Activated T-cell treated with anti-CD3 and anti-CD28 coated beads for 4 hours (primary cell): ENCODE data around the gene SLC18A3.

Experiments used
- DNase-seq: peaks from one replicate; pipeline ENCODE4 v3.0.0-alpha.2; 2020

SLC18A3 gene

DNA sequence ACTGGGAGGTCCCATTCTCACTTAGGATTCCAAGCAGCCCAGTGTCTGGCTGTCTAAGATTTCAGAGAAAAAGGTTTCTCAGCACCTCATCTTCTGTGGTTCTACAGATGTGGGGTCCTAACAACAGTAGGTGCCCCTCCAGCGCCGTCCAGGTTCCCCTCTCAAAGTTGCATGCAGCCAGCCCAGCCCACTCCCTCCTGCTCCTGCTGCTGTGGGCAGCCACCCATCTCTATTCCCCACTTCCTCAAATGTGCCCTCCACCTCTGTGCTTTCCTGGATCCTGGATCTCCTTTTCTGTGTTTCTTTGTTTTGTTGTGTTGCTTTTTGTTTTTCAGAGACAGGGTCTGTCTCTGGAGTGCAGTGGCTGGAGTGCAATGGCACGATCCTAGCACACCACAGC, 13.3 kb upstream of the SLC18A3 start:
- no peak for DNase-seq

- no peak for DNase-seq
Observed at GRCh38 chr10:49597426-49598163, 12.5 kb upstream of the SLC18A3 start.

DNA sequence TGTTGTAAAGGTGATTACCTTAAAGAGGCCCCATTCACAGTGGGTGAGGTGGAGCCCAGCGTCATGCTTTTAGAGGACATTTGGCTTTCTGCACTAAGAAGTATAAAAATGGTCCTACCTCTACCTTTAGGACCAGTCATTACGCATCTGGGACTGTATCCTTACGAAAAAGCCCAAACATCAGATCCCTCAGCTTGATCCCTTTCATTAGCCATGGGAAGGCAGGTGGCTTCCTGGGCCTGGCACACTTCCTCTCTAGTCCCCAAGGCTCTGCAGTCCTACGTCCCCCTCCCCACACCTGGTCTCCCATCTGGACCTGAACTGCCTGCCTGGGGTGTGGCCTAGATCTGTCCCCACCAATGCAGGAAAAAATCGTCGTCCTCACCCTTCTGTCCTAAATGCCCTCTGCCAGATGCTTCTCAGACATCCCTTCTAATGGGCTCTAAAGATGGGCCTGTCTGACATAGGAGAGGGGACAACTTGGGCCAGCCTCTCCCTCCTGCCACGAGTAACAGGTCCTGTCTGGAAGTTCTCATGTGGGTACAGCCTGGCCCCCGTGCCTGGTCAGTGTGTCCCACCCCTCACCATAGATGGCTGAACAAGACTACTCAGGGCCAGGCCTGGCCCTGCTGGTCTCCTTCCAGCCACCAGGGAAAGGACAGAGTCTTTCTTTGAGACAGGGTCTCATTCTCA, 11.8 kb upstream of the SLC18A3 start:
- DNase-seq: no peak

- DNase-seq: no peak
Observed at GRCh38 chr10:49598986-49599385, 11.1 kb upstream of the SLC18A3 start.

DNA sequence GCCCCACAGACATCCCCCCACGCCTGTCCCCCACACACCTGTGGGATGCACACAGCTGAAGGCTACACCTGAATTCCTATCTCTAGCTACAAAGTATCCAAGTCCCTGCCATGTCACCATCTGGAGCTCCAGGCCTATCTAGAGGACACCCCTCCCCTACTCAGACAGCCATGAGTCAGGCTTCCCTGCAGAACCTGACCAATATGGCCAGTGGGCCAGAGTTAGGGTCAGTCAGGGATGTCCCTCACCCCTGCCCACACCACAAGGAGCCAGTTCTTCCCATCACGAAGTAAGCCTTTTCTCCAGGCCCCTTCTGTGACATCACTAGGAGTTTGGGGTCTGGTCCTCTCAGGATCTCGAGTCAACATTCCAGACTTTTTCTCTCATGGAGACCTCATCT, 10.6 kb upstream of the SLC18A3 start:
- DNase-seq: no peak

DNA sequence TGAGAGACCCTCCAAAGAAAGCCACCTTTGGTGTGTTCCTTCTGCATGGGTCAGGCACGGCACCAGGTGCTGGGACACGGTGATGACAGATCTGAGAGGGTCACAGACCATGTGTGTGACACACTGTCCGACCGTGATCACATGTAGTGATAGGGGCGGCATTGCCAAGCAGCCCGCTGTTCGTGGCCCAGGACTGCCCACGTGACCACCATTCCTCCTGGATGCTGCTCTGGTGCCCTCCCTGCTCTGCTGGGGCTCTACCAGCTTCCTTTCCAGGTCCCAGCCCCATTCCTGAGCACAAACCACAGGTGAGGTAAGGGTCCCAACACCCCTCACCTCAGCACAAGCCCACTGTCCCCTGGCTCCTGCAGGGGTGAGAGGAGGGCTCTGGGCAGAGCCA, 10.1 kb upstream of the SLC18A3 start:
- no peak for DNase-seq

- DNase-seq: no peak
Observed at GRCh38 chr10:49600781-49601400, 9.2 kb upstream of the SLC18A3 start.

- no peak for DNase-seq
Observed at GRCh38 chr10:49601857-49602256, 8.3 kb upstream of the SLC18A3 start.

DNA sequence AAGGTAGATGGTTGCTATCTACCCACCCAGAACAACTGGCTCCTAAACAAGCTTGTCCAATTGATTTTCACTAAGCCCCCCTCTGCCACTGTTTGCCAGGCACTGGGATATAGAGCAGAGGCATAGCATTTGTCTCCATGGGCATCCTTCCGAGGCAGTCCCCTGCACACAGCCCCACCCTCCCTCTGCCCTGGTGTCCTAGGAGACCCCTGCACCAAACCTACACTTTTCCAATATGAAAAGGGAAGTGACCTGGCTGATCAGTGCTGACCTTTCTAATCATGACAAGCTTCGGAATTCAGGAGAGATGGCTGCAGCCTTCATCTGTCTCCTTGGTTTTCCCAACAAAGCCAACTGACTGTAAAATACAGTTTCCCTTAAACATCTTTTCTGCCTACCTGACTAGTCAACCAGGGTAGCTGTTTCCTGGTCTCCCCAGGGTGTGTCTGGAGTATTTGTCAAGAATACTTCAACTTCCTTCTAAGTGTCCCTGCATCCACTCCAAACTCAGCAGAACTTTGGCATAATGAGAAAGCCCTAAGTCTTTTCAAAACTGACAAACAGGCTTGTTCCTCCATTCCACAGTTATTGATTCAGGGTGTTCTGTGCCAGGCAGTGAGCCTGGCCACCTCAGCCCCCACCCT, 7.6 kb upstream of the SLC18A3 start:
- no peak for DNase-seq

DNA sequence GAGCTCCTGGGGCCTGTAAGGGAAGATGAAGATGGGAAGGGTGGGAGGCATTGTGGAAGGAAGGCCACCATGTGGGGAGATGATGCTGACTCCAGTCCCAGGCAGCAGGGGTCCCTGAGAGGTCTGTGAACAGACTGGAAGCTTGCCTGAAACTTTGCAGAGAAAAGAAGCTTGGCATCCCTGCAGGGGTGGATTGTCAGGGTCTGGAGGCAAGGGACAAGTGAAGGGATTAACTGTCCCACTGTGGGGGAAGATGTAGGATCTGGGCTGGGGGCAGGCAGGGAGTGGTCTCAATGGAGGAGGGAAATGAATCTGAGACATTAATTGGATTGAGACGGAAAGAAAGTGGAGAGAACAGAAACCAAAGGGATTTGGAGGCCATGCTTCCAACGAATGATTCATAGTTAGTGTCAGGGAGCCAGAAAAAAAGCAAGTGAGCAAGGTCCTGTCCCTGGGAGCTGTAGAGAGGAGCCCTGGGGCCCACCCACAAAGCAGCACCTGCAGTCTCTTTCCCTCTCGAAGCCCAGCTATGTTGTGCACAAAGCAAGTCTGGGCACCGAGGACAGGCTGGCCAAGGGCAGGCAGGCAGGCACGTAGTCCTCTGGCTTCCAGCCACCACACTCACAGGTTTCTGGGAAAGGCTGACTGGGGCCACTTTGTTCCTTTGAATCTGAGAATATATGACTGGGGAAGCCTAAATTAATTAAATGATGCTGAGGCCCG, 4.7 kb upstream of the SLC18A3 start:
- DNase-seq: no peak

- DNase-seq: no peak
Observed at GRCh38 chr10:49605939-49606509, 4.1 kb upstream of the SLC18A3 start.

DNA sequence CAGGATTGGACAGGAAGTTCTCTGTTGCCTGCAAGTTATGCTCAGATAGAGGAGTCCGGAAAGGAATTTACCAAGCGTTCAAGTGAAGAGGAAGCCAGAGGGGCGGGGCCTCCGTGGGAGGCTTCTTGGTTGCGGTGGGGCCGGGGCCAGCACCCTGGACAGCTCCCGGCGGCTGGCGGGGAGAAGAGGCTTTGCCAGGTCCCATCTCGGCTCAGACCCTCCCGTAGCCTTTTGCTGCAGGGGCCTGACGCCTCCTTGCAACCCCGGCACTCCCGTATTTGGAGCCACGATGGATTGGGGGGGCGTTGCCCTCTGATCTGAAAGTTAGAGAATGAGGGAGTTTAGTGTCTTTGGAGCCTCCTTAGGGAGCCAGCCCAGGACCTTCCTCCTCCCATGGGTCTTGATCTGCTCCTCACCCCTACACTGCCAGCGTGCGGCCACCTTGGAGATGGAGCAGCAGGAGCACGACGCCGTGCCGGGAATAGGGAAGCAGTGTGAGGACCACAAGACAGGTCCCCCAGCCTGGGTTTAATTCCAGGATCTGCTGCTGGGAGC, 3.1 kb upstream of the SLC18A3 start:
- peak; percentile 27 for DNase-seq

DNA sequence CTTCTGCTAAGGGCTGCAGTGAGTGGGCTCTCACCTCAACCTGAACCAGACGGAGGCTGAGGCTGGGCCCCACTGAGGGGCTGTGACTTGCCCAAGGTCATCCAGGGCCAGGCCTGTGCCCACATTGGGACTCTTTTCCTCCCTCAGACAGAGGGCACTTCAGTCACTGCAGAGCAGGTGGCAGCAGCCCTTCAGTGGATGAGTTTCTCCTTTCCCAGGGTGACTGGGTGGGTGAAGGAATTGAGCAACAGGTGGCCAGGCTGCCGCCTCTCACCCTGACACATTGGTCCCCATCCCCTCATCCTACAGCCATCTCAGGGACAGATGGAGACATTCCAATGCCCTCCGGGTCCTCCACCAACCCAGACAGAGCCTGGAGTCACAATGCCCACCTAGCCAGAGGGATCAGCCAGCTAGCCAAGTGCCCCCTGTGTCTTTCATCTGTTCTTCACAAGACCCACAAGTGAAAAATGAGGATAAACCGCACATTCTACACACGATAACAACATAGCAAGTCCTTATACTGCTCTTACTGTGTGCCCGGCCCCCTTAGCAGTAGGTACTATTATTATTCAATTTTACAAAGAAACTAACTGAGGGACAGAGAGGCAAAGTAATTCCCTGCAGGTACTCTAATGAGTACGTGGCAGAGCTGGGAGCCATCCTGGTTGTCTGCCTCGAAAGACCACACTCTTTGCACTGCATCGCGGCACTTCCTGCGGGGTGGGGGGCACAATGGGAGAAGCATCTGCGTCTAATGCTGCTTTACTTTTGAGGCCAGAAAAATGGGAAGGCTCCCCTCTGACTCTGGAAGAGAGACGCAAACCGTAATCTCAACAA, 1.7 kb upstream of the SLC18A3 start:
- DNase-seq: no peak

DNA sequence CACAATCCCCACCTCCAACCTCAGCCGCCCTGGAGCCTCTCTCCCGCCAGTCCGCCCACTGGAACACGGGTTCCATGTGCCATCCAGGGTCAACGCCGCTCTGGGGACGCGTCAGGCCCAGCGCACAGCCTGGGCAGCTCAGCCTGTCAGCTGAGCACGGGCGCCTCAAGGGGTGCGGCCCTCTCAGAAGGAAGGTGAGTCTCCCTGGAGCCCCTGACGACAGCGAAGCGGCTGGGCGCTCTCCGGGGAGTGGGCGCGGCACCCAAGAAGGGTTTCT, 1.2 kb upstream of the SLC18A3 start:
- DNase-seq: no peak

DNA sequence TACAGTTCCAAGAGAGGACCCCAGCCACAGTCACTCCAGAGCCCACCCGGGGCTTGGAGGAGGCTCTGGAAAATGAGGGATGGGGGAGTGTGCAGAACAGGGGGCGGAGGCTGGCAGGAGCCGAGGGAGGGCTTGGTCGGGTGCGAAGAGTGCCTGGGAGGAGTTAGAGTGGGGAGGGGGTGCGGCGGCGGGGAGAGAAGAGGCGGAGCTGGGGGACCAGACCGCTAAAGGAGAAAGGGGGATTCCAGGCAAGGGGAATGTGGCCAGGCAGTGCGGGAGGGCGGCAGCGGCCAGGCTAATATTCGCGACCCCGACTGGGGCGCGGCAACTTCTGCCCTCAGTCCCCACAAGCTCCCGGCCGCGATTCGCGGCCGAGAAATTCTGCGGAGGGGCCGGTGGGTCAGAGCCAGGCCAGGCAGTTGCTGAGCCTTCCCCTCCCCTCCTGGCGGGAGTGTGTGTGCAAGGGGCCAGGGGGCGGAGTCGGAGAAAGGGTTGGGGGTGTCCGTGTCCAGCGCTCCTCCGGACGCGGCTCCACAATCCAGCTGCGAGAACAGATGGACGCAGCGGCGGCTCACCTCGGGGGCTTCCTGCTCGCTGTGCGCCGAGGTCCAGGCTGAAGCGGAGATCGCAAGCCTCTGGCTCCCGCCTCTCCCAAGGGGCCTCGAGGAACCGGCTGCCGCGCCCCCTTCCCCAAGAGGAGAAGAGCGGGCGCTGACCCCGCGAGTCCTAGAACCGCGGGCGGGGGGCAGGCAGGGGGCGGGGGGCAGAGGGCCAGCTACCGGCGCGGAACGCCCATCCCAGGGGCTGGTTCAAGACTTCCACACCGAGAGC, 612 bp upstream of the SLC18A3 start:
- no peak for DNase-seq

DNA sequence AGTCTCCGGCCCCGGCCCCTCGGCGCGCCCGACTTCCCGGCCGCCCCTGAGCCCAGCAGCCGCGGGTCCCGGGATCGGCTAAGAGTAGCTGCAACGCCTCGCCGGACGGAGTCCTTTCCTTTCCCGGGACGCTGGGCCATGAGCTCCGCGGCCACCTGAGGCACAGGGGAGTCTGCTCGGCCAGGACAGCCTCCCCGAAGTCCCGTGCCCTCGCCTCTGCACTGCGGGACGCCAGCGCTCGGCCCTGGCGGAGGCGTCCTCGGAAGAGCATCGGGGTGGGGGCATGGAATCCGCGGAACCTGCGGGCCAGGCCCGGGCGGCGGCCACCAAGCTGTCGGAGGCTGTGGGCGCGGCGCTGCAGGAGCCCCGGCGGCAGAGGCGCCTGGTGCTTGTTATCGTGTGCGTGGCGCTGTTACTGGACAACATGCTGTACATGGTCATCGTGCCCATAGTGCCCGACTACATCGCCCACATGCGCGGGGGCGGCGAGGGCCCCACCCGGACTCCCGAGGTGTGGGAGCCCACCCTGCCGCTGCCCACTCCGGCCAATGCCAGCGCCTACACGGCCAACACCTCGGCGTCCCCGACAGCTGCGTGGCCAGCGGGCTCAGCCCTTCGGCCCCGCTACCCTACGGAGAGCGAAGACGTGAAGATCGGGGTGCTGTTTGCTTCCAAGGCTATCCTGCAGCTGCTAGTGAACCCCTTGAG, 502 bp downstream of the SLC18A3 start:
- no peak for DNase-seq

DNA sequence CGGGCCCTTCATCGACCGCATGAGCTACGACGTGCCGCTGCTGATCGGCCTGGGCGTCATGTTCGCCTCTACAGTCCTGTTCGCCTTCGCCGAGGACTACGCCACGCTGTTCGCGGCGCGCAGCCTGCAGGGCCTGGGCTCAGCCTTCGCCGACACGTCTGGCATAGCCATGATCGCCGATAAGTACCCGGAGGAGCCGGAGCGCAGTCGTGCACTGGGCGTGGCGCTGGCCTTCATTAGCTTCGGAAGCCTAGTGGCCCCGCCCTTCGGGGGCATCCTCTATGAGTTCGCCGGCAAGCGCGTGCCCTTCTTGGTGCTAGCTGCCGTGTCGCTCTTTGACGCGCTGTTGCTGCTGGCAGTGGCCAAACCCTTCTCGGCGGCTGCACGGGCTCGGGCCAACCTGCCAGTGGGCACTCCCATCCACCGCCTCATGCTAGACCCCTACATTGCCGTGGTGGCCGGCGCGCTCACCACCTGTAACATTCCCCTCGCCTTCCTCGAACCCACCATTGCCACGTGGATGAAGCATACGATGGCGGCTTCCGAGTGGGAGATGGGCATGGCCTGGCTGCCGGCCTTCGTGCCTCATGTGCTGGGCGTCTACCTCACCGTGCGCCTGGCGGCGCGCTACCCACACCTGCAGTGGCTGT, 1.2 kb downstream of the SLC18A3 start:
- DNase-seq: no peak

- no peak for DNase-seq
Observed at GRCh38 chr10:49611816-49612512, 1.9 kb downstream of the SLC18A3 start.
